NOMO-1 treated with DMSO at 0.1 percent for 48 hours (cell line): ENCODE data around the gene SORBS1.
A peak's percentile ranks its signal among the peaks of the same experiment; 100 is the strongest.

Source experiments
- DNase-seq: peaks from one replicate; lab custom pipeline; 2025; ENCODE audit not compliant: unreplicated experiment; lab: John Stamatoyannopoulos, UW

The SORBS1 gene

DNA sequence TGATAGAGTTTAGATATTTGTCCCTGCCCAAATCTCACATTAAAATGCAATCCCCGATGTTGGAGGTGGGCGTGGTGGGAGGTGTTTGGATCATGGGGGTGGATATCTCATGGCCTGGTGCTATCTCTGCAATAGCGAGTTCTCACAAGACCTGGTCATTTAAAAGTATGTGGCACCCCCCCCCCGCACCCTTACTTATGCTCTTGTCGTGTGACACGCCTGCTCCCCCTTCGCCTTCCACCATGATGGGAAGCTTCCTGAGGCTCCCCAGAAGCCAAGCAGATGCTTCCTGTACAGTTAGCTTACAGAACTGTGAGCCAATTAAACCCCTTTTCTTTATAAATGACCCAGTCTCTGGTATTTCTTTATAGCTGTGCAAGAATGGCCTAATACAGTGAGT is 118.8 kb downstream of the SORBS1 start:
- no peak for DNase-seq

DNA sequence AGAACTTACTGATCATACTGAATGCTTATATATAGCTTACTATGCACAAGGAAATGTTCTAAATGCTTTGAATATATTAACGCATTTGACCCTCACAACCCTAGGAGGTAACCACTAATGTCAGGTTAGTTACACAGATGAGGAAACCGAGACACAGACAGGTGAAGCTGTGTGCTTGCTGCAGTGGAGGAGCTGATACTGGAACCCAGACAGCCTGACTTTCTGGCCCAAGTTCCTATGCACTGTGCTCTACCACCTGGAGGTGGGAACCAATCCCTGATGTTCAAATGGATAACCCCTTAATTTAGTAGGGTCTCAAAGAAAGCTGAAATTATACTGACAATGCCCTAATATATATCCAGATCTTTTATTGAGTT is 119.6 kb downstream of the SORBS1 start:
- DNase-seq: no peak

DNA sequence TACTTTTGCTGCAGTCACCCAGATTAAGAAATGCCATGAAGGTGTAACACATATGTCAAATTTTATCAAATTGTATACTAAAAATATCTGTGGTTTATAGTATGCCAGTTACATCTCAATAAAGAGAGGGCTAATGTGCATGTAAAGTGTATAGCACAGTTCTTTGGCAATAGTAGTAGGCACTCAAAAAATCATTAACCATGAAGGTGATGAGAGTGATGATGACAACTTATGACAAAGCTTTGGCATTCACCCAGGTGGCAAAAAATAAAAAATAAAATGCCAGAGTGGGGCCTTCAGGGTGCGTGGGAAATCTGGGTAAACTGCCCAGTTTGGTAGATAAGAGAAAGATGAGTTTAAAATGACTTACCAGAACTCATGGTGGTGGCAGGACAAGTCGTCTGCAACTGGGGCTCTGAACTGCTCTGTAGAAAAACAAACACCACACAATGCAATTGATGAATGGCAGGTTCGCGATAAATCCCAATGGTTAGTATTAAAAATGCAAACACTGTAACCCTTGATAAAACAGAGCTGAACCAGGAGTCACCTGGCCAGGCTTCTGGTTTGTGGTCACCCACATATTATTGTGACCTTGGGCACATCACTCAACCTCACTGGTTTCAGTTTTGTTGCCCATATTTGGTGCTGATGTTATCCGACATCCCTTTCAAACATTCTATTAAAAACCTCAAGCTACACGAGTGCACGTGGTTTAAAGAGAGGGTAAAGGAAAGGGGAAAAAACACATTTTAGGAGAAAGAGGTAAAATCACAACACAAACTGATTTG is 120.2 kb downstream of the SORBS1 start:
- DNase-seq: no peak

DNA sequence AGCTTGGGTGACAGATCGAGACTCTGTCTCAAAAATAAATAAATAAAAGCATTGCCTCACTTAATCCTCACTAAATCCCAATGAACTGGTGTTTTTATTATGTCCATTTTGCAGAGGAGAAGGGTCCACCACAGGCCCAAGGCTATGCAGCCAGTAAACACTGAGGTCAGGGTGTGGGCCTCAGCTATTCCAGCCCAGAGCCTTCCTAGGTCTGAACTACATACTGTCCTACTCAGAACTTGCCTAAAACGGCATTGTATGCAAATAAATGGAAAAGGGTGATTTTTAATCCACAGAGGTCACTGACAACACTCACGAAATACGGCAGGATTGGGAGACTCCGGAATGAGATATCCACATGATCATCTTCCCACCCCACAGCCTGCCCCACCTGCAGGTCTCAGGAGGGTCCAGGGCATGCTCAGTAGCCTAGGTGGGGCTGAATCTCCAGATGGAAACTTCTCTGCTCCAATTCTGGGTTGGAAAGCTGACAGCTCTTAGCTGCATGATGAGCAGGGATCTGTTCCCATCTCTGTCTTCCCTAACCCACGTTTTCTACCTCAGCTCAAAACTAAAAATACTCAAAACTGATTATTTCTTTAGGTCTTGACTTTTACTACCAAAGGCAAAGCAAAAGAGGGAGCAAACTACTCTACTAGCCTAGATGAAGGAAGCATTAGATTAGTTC is 121.0 kb downstream of the SORBS1 start:
- no peak for DNase-seq

DNA sequence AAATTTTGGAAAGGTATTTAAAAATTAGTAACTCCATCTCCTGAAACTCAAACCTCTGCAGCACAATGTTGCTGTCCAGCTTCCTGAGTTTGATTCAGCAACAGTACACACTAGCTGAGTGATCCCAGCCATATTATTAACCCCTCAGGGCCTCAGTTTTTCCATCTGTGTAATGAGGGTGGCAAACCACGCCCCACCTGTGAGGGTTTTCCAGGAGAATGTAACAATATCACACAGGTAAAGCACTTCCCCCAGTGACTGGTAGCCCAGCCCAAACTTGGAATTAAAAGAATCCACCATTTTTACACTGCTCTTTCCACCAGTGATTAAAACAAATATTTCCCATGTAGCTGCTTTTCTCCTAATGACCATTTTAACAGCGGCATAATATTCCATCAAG is 122.4 kb downstream of the SORBS1 start:
- no peak for DNase-seq

DNA sequence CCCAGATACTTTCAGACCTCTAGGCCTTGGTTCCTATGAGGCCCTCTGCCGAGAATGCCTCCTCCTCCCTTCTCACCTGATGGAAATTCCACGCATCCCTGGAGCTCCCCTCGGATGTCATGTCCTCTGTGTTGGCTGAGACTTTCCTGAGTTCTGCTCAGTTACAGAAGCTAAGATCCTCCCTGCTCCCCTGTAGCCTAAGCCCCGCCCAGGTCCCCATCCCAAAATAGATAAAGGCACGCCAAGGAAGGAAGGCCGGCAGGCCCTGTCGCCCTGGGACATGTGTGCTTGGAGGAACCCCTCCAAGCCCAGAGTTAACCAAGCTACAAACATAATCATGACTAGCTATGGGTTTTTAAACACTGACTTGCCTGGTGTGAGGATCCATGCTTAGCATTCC is 123.5 kb downstream of the SORBS1 start:
- no peak for DNase-seq

DNA sequence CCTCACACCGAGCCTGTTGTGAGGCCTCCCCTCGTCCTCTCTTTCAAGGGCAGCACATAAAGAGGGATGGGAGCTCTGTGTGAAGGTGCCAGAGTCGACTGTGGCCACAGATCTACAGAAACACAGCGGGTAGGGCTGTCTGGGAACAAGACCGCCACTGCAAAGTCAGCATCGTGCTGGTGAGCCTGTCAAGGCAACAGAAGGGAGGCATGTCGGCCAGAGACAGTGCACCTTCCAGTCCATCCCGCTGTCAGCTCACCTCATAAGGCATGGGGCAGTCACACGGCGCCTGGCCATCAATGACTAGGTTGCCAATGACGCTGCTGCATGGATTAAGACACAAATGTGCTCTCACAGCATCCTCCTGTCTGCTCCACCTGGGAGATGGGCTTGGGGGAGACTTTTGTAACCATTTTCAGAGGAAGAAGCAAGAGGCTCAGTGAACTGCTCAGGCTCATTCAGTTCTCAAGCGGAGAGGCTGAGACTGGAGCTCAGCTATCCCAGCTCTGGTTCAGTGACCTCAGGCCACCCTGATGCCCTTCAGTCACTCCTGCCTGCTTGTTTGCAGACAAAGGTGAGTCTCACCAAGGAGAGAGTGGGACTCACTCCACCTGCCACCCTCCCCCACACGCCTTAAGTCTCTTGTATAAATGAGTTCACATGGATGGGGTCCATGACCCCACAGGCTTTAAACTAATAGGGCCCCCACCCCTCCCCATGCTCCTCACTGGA is 125.5 kb downstream of the SORBS1 start:
- no peak for DNase-seq

DNA sequence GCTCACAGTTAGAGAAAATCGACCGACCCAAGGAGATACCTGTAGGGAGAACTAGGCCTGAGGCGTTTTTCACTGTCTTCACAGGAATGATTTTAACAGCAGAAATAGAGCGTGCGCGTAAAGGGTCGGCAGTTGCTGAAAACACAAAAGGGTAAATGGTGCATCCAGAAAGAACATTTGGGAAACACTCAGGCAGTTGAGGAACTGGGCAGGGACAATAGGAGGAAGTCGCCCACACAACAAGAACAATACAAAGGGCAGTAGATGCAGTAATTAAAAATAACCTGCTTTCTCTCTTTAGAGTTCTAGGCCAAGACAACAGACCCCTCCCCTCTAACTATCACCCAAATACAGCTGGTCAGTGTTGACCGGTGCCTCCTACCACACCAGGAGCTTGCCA is 126.6 kb downstream of the SORBS1 start:
- DNase-seq: no peak

DNA sequence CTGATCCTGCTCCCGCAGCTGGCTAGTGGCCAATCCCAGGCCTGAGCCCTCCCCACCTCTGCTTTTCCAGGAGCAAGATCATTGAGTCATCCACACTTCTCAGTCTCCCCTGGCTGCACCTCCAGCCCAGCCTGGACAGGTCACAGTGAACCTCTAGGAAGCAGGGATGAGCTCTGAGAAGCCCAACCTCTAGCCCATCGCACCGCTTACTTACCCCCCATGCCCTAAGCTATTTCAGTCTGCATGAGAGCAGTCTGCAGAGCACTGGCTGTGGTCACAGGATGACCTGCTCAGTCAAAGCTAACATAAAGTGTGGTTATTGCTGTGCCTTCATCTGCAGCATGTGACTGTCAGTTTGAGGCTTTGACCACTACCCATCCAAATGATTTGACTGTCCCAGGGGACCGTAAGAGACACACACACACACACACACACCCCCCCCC is 129.2 kb downstream of the SORBS1 start:
- no peak for DNase-seq

DNA sequence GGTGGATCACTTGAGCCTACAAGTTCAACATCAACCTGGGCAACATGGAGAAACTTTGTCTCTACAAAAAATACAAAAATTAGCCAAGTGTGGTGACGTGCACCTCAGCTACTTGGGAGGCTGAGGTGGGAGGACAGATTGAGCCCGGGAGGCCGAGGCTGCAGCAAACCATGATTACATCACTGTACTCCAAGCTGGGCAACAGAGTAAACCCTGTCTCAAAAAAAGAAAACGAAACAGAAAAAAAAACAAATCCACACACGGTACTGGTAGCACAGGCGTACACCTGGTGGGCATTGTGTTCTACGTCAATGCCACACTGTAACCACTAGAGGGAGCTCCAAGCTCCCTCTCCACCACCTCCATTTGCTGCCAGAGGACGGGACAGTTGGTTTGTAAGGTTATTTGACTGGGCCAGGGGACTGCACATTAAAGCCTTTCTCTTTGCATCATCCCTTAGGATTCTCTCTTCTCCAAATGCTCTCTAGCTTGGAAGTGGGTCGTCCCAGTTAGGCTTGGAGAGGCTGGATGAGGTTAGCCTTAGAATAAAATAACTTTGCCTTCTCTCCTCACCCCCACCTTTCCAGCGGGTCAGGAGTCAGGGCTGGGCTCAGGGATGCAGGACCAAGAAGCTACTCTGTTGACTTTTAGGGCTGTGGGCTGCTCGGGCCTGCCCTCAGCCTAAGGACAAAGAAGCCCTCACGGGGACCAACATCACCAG is 130.8 kb downstream of the SORBS1 start:
- DNase-seq: peak; percentile 49

DNA sequence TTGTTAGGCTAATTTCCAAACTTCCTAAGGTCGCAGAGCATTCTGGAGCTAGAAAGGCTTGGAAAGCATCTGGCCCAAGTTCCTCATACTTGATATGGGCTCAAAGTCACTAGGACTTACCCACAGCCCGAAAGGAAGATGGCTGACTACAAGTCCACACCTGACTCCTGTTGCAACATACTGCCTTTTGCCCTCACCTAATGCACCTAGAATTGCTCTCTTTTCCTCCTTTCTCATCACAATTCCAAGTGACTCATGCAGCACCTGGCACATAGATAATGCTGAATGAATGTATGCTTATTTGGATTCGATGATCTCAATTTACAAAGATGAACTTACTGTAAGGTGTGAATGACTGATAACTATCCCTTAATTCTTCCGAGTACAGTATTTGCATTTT is 131.5 kb downstream of the SORBS1 start:
- no peak for DNase-seq

DNA sequence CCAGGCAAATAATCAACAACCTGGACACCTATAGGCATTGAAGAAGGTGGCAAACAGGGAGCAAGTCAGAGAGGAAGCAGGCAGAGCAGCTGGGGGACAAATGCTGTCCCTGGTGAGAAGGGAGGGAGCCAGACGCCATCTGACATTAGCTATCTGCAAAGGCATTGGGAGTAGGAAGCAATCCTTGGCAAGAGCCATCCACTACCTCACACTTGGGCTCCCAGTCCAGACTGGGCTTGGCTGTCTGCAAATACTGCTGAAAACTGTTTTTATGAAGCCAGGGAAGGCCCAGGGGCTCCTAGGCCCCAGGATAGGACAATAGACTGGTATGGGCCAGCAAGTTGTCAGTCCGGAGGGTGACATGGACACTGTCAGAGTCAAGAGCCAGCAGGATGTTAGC is 132.5 kb downstream of the SORBS1 start:
- DNase-seq: no peak

DNA sequence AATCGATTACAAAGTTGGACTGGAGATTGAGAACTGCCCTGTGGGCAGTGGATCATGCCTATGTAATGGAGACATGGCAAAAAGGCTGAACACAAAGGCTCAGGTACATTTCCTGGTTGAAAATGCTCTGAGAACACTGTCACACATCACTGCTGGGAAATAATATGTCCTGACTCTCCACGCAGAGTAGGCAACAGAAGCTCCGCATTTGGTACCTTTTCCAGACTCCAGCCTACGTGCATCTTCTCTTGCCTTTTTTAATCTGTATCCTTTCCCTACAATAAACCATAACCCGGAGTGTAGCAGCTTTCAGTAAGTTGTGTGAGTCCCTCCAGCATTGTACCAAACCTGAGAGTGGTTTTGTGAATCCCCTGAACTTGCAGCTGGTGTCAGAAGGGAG is 134.7 kb downstream of the SORBS1 start:
- no peak for DNase-seq

DNA sequence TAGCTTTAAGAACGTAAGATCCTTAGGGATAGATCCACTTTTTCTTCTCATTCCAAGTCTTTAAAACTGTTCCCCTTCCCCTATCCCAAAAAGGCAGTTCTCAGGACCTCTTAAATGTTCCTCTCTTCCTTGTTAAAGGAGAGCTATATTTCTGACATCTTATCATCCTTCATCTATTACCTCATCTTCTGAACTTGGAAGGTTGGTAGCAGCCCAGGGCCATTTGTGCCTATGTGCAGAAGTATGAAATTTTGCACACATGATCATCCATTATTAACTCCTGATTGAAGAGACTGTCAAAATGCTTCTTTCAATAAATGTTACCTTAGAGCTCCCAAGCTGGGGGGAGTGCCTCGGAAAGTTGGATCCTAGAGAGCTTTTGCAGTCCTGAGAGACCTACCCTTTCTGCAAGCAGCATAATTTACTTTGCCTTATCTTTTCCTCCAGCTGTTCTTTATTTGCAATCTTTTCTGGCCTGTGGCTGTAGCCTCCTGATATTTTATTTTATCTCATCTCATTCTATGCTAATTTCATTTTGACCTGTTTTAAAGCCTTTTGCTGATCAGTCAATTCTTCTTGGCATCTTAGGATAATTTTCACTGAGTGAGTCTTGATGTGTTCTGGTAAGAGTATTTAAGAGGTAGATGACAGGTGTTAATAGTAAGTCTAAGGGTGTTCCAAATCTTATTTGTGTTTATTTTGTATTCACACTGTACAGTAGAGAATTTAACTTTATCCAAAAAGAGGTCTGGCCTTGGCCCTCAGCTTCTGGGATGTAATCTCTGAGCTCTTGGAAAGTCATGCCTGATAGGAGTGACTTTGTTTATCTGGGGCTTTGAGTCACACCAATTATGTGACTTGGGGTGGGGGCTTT is 135.3 kb downstream of the SORBS1 start:
- DNase-seq: no peak

DNA sequence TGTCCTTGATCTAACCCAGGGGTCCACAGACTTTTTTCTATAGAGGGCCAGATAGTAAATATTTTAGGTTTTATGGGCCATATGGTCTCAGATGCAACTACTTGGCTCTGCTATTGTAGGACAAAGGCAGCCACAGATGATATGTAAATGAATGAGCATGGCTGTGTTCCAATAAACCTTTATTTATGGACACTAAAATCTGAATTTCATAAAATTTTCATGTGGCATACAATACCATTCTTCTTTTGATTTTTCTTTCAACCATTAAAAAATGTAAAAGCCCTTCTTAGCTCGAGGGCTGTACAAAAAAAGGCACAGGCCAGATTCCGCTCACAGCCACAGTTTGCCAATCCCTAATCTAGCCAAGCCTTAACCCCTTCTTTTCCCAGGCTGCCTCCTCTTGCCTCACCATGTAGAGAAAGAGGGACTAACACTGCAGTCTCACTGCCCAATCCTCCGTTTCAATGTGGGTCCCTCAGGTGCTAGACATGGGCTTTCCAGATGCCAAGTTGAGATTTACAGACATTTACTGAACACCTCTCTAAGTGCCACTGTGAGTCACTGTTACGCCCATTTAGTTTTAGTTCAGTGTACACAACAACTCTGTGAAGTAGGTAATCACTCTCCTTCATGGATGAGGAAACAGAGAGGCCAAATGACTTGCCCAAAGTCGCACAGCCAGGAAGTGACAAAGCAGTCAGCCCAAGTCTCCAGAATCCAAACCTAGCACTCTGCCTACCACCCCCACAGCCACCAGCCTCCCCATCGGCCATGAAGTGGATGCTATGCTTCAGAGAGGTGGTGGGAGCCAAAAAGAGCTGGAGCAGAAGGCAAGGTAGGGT is 137.8 kb downstream of the SORBS1 start:
- DNase-seq: no peak

DNA sequence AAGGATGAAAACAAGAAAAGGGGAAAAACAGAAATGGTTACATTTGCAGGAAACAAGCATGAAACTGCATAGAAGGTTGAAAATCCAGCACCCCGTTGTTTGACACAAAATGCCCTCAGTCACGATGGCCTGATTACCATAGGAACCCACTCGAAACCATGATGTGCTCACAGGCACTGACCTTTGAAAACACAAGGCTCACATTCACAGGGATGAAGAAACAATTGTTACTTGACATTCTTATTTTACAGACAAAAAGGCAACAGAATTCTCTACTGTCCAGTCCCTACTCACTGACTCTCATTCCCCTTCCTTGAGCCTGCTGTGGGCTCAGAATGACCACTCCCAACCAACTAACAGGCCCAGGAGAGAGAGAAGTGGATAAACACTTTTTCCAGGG is 138.9 kb downstream of the SORBS1 start:
- no peak for DNase-seq

DNA sequence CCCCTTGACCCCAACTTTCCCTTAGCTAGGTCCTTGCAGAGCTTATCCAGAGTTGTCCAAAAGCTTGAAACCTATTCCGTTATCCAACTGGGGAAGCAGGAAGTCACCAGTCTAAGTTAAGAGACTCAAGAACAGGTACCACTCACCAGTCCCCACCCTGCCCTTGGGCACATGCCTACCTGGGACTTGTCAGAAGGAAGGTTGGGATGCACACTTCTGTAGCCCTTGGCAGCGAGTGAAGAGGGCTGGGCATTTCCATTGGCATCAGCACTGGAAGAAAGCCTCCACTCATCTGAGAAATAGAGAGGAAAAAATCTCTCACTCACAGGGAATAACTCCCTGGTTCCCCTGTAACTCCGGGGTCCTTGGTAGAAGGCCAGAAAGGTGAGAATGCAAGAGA is 139.4 kb downstream of the SORBS1 start:
- no peak for DNase-seq

DNA sequence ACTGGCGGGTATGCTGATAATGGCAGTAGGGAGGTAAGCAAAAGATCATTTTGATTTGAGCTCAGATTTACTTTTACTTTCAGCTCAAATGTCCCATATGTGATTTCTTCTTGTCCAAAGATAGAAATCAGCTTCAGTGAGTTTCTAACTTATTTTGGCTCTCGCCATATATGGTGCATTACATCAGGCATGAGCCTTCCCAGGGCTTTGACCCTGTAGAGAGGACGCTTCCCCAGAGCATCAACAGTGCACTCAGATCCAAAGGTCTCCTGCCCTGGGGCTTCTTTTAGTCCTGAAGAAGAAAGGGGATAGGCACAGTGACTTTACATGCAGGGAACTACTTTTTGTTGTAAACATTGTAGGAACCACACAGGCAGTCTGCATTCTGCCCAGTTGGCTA is 141.8 kb downstream of the SORBS1 start:
- DNase-seq: no peak

DNA sequence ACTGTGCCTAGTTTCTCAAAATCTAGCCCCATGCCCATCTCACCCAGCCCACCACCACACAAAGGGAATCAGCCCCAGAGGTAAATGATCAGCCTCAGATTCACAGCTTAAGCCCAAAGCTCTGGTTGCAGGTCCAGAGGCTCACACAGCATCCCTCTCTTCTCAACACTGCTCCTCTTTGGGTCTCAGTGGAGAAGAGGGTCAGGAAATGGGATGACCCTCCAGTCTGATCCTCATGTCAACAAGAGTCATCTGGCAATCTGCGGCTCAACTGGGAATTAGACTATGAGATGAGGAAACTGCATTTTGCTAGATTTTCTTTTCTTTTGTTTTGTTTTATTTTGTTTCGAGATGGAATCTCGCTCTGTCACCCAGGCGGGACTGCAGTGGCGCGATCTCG is 144.2 kb downstream of the SORBS1 start:
- no peak for DNase-seq

DNA sequence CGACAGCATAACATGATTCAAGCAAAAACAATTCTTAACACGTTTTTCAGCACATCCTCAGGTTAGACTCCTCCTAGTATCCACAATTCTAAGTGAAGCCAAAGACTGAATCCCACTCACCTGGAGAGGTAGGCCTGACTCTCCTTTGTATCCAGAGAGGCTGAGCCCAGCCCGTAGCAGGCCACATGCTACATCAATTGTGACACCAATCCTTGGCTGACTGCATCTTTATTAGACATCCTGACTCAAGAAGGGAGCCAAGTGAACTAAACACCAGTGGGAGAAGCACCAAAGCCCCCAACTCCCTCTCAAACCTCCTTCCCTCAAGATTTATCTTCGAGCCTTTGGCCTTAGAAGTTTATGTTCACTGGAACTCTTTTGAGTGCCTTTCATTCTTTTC is 144.9 kb downstream of the SORBS1 start:
- DNase-seq: no peak
